Measurements from ENCODE around the gene NR1H3. TPM values are rescaled to one million over a fixed set of nuclear protein-coding genes. Genes with fewer than 3 reads are reported as not detected.
A peak's percentile ranks its signal among the peaks of the same experiment; 100 is the strongest.

NR1H3 gene
- total and polyA plus RNA-seq, 2 of the 4 experiments (the other 2 are of a cell fraction) = 9.1 to 13.6 TPM

GRCh38 chr11:47241841-47242301, 15.9 kb upstream of the NR1H3 start:
- H3K4ac ChIP-seq (ENCODE audit: low read depth, low read length) = no peak overlapping the region
- H3K4me2 ChIP-seq (ENCODE audit: low read depth, low read length) = no peak overlapping the region
- no peak overlapping the region for H3K23ac ChIP-seq (ENCODE audit: low read depth, low read length)
- H3K9me1 ChIP-seq (ENCODE audit: insufficient read depth, low read length) = peaks cover 9% of the 10 kb centered on the region
- no peak overlapping the region for H3K18ac ChIP-seq (ENCODE audit: low read depth, low read length)
- no peak overlapping the region for H2BK20ac ChIP-seq (ENCODE audit: low read depth, low read length)
- no peak overlapping the region for H4K91ac ChIP-seq (ENCODE audit: insufficient read depth, low read depth, low read length)
- ATAC-seq (ENCODE audit: low read depth) (peak; percentile 8; the same call in 1 of the 2 replicates), DNase-seq (peak; percentile 23)
- CTCF ChIA-PET = interaction anchor here (0.9 kb wide), 1 partner anchor 18 kb away, joined by 3 read pairs; no protein-coding TSS in a partner anchor
- no peaks in the 10 kb centered on the region for H4K20me1 ChIP-seq (ENCODE audit: insufficient read depth, low read length)
- no peaks in the 10 kb centered on the region for H3K9me3 ChIP-seq (ENCODE audit: control insufficient read depth, insufficient read depth, low read length)
- no peak overlapping the region for H4K8ac ChIP-seq (ENCODE audit: low read depth in 2 of 2, low read length in 2 of 2)
- H3K14ac ChIP-seq (replicated peaks; ENCODE audit: low read depth, low read length) = no peak overlapping the region
- H3K4me3 ChIP-seq (ENCODE audit: insufficient read depth, low read depth, low read length) = no peak overlapping the region
- H2AK9ac ChIP-seq (replicated peaks; ENCODE audit: low read depth, low read length, poor library complexity) = peak overlapping the region; percentile 45
- no peak overlapping the region for H3K56ac ChIP-seq (ENCODE audit: extremely low read depth, insufficient read depth, low read length)
- no peak overlapping the region for H4K5ac ChIP-seq (ENCODE audit: low read depth, low read length)
- TF ChIP-seq USF2 (IDR thresholded peaks at IDR 0.05; ENCODE audit: low read depth, low read length) (no peak), MXI1 (IDR thresholded peaks at IDR 0.05; ENCODE audit: borderline replicate concordance, low read depth, low read length) (no peak), SMC3 (IDR thresholded peaks at IDR 0.05; ENCODE audit: low read depth, low read length) (no peak), CHD1 (IDR thresholded peaks at IDR 0.05; ENCODE audit: low read depth, low read length) (no peak), CTCF (conservative IDR thresholded peaks at IDR 0.05; ENCODE audit: low read depth, low read length) (no peak)
- TF ChIP-seq, protein P1, sequence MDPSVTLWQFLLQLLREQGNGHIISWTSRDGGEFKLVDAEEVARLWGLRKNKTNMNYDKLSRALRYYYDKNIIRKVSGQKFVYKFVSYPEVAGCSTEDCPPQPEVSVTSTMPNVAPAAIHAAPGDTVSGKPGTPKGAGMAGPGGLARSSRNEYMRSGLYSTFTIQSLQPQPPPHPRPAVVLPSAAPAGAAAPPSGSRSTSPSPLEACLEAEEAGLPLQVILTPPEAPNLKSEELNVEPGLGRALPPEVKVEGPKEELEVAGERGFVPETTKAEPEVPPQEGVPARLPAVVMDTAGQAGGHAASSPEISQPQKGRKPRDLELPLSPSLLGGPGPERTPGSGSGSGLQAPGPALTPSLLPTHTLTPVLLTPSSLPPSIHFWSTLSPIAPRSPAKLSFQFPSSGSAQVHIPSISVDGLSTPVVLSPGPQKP (IDR thresholded peaks at IDR 0.05; ENCODE audit: borderline replicate concordance, low read depth, low read length) = no peak
- no peak overlapping the region for H3K27ac ChIP-seq (ENCODE audit: insufficient read depth, low read length)
- no peak overlapping the region for H3K9ac ChIP-seq (ENCODE audit: low read depth, low read length)
- POLR2A ChIA-PET (ENCODE audit: unreplicated experiment) = no interaction called here
- H2BK15ac ChIP-seq (ENCODE audit: low read depth, low read length) = no peak overlapping the region
- intact Hi-C loops (cut with micrococcal nuclease) = no loop called here
- H2AK5ac ChIP-seq (ENCODE audit: low read depth, low read length) = no peak overlapping the region
- dilution Hi-C loops (cut with HindIII; ENCODE audit: low sequenced_read_pairs, unreplicated experiment) = no loop called here
- no peaks in the 10 kb centered on the region for H3K27me3 ChIP-seq (ENCODE audit: control insufficient read depth, insufficient read depth, low read length)
- peaks cover 60% of the 10 kb centered on the region for H3K36me3 ChIP-seq (ENCODE audit: control insufficient read depth, insufficient read depth, low read length)
- no peak overlapping the region for H2AFZ ChIP-seq (replicated peaks; ENCODE audit: low read length, poor library complexity)
- no peak overlapping the region for H2BK120ac ChIP-seq (ENCODE audit: low read depth, low read length)
- no peak overlapping the region for H2BK5ac ChIP-seq (ENCODE audit: low read depth, low read length, poor library complexity, severe bottlenecking)
- 96% methylated on average over 3 of the region's 3 CpGs; no CpG with 5 or more reads in 1 of the 2 experiments for WGBS, 2 experiments (ENCODE audit: extremely low coverage in 2 of 2, insufficient read length in 1 of 2)
- in situ Hi-C loops (cut with MboI; ENCODE audit: low sequenced_read_pairs) = no loop called here
- BruUV-seq (replicated peaks) = no TSS peak
- peaks cover 6 to 20% of the 10 kb centered on the region in 2 experiments; a peak in 2 of 4 replicates for H3K79me1 ChIP-seq (ENCODE audit: low read depth in 1 of 2, low read length in 2 of 2)
- peaks cover 4% of the 10 kb centered on the region for H3K4me1 ChIP-seq (ENCODE audit: control insufficient read depth, insufficient read depth, low read length)
